ENCODE results near the gene CXCL16. TPM values are rescaled to one million over a fixed set of nuclear protein-coding genes. Genes with fewer than 3 reads are reported as not detected.

CXCL16 gene
- total RNA-seq, 1 experiment from 2014 or later: 44.8 TPM

GRCh38 chr17:4742629-4743028 lies 2.9 kb upstream of the CXCL16 start:
- no peaks in the 10 kb centered on the region; the same call in 1 of the 2 replicates for H3K79me2 ChIP-seq (ENCODE audit: insufficient read depth, low read length)
- H4K20me1 ChIP-seq (ENCODE audit: insufficient read depth): no peaks in the 10 kb centered on the region
- no peaks in the 10 kb centered on the region for H3K36me3 ChIP-seq (ENCODE audit: control insufficient read depth in 1 of 2, insufficient read depth in 2 of 2, low read length in 2 of 2)
- H3K9me2 ChIP-seq (ENCODE audit: insufficient read depth): no peaks in the 10 kb centered on the region
- intact Hi-C loops (cut with micrococcal nuclease): no loop called here
- H3K9ac ChIP-seq (ENCODE audit: low read length): no peak overlapping the region
- no peak overlapping the region for H2AFZ ChIP-seq (ENCODE audit: low read depth, low read length, poor library complexity, severe bottlenecking)
- H3K4me1 ChIP-seq (ENCODE audit: control insufficient read depth in 1 of 2, insufficient read depth in 2 of 2, low read length in 2 of 2): peaks cover 11 to 20% of the 10 kb centered on the region in 2 experiments
- H3K4me3 ChIP-seq (replicated peaks in 1 of 2; ENCODE audit: low read depth in 1 of 2, low read length in 2 of 2): no peak overlapping the region
- no peaks in the 10 kb centered on the region for H3K27me3 ChIP-seq (ENCODE audit: insufficient read depth, low read length)
- no peak overlapping the region for H3K27ac ChIP-seq (ENCODE audit: low read depth, low read length)
- CTCF ChIA-PET: no interaction called here
- no peaks in the 10 kb centered on the region for H3K9me3 ChIP-seq (ENCODE audit: control insufficient read depth in 1 of 2, insufficient read depth in 1 of 2, low read depth in 1 of 2, low read length in 2 of 2)
- no peak overlapping the region for H3K4me2 ChIP-seq (ENCODE audit: low read length)
- no peak for TF ChIP-seq ZNF274 (IDR thresholded peaks at IDR 0.05; ENCODE audit: low read depth, low read length)
- TF ChIP-seq JUND (IDR thresholded peaks at IDR 0.05): no peak
- TF ChIP-seq POLR2AphosphoS5 (IDR thresholded peaks at IDR 0.05; ENCODE audit: low read depth, low read length): no peak
- TF ChIP-seq FOSL1 (IDR thresholded peaks at IDR 0.05; ENCODE audit: low read depth): no peak
- no peak for TF ChIP-seq EZH2 (IDR thresholded peaks at IDR 0.05)
- TF ChIP-seq EZH2phosphoT487 (IDR thresholded peaks at IDR 0.05; ENCODE audit: borderline replicate concordance): no peak
- TF ChIP-seq CBX3 (IDR thresholded peaks at IDR 0.05; ENCODE audit: low read depth): no peak
- no peak for TF ChIP-seq EGR1 (IDR thresholded peaks at IDR 0.05; ENCODE audit: low read depth)
- no peak for TF ChIP-seq YY1 (IDR thresholded peaks at IDR 0.05; ENCODE audit: extremely low read depth, insufficient replicate concordance, low read depth, low read length)
- no peak for TF ChIP-seq TCF7L2 (IDR thresholded peaks at IDR 0.05; ENCODE audit: borderline replicate concordance, extremely low read depth, insufficient read depth, insufficient read length)
- TF ChIP-seq SRF (IDR thresholded peaks at IDR 0.05; ENCODE audit: low read depth): no peak
- no peak for TF ChIP-seq POLR2A (IDR thresholded peaks at IDR 0.05; ENCODE audit: borderline replicate concordance, extremely low read depth, insufficient read depth, insufficient read length)
- no peak for TF ChIP-seq ZBTB33 (IDR thresholded peaks at IDR 0.05; ENCODE audit: extremely low read depth, insufficient replicate concordance, low read length)
- TF ChIP-seq ZFX (IDR thresholded peaks at IDR 0.05): no peak
- TF ChIP-seq ATF3 (IDR thresholded peaks at IDR 0.05): no peak
- TF ChIP-seq SP1 (IDR thresholded peaks at IDR 0.05; ENCODE audit: low read depth): no peak
- no peak for TF ChIP-seq CEBPB (IDR thresholded peaks at IDR 0.05; ENCODE audit: low read depth)
- POLR2A ChIA-PET: no interaction called here
- RAD21 ChIA-PET (ENCODE audit: low non-redundant PET in 1 of 2, low total read pairs in 2 of 2, uncharacterized antibody in 2 of 2, unreplicated experiment in 2 of 2): no interaction called here
- no TSS peak for BruUV-seq (replicated peaks)
- no peak for ATAC-seq
- DNase-seq (ENCODE audit: low read depth, low spot score): no peak
